ENCODE data around the gene SH3GL3. TPM values are rescaled to one million over a fixed set of nuclear protein-coding genes. Genes with fewer than 3 reads are reported as not detected.

SH3GL3 gene
- total and polyA plus RNA-seq, 2 experiments from 2014 or later: 38.2 to 87.1 TPM

DNA sequence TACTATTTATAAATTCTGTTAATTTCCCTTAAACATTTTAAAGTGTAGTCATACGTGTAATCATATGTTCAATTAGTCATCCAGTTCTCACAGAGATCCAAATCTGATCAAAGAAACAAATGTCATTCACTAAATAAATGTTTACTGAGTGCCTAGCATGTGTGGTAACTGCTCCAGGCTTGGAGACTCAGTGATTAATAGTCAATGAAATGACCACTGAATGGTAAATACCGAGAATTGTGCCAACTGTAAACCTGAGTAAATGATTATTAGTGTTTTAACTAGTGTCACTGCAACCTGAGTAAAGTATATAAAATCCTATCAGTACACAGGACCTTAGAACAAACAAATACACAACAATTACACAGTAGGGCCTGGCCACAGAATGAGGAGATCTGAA, 52.3 kb downstream of the SH3GL3 start:
- no peak for DNase-seq (ENCODE audit: low read depth in 1 of 2, low spot score in 1 of 2)
- Histone ChIP-seq H3K4me1 (ENCODE audit: low read depth) (peaks cover 4% of the 10 kb centered on the region), H3K27ac (no peak overlapping the region), H3K4me3 (no peak overlapping the region), H3K9me3 (ENCODE audit: low read depth) (no peaks in the 10 kb centered on the region), H3K27me3 (no peaks in the 10 kb centered on the region), H3K36me3 (no peaks in the 10 kb centered on the region)
- TF ChIP-seq, protein P1, sequence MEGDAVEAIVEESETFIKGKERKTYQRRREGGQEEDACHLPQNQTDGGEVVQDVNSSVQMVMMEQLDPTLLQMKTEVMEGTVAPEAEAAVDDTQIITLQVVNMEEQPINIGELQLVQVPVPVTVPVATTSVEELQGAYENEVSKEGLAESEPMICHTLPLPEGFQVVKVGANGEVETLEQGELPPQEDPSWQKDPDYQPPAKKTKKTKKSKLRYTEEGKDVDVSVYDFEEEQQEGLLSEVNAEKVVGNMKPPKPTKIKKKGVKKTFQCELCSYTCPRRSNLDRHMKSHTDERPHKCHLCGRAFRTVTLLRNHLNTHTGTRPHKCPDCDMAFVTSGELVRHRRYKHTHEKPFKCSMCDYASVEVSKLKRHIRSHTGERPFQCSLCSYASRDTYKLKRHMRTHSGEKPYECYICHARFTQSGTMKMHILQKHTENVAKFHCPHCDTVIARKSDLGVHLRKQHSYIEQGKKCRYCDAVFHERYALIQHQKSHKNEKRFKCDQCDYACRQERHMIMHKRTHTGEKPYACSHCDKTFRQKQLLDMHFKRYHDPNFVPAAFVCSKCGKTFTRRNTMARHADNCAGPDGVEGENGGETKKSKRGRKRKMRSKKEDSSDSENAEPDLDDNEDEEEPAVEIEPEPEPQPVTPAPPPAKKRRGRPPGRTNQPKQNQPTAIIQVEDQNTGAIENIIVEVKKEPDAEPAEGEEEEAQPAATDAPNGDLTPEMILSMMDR (IDR thresholded peaks at IDR 0.05; ENCODE audit: low read depth, low read length): no peak

DNA sequence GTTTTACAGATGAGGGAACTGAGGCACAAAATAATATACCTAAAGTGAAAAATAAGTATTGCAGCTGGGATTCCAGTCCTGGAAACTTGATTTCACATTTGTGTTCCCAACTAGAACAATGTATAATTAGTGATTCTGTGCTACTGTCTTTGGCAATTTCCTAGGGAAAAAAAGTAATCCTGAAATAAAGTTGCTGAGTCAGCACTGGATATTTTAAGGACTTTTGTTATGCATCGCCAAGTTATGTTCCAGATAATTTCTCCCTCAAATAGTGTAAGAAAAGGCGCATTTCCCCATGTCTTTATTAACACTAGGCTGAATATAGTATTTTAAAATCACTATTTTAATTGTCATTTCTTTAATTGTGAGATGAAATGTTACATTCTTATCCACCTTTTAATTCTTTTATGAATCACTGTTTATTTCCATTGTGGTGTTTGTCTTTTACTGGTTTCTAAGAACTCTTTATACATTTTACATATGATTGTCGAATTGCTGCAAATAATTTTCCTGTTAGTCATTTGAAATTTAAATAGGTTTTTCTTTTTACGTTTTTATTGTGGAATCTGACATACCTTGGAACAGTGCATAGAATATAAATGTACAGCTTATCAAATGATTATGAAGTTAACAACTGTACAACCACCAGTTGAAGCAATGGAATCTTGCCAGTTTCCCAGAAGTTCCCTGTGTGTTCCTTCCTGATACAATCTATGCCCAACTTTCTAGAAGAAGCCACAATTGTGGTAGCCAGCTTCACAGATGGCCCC, 56.6 kb downstream of the SH3GL3 start:
- Histone ChIP-seq H3K9me3 (ENCODE audit: low read depth) (no peaks in the 10 kb centered on the region), H3K27me3 (no peaks in the 10 kb centered on the region), H3K27ac (peak overlapping the region; percentile 54), H3K4me1 (ENCODE audit: low read depth) (peaks cover 11% of the 10 kb centered on the region), H3K36me3 (no peaks in the 10 kb centered on the region), H3K4me3 (no peak overlapping the region)
- DNase-seq (ENCODE audit: low read depth in 1 of 2, low spot score in 1 of 2): no peak
- TF ChIP-seq, protein P1 (IDR thresholded peaks at IDR 0.05; ENCODE audit: low read depth, low read length): no peak

DNA sequence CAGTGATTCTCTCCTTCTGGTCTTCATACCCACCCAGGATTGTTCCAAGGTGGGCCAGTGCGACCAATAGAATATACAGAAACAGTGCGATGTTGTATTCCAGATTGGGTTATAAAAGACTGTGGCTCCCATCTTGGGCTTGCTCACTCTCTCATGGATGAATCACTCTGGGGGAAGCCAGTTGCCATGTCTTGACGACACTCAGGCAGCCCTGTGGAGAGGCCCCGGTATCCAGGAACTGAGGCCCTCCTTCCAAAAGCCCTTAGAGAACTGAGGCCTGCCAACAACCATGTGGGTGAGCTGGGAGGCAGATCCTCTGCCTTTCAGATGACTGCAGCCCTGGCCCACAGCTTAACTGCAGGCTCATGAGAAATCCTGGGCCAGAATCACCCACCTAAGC, 57.2 kb downstream of the SH3GL3 start:
- peaks cover 11% of the 10 kb centered on the region for H3K4me1 ChIP-seq (ENCODE audit: low read depth)

DNA sequence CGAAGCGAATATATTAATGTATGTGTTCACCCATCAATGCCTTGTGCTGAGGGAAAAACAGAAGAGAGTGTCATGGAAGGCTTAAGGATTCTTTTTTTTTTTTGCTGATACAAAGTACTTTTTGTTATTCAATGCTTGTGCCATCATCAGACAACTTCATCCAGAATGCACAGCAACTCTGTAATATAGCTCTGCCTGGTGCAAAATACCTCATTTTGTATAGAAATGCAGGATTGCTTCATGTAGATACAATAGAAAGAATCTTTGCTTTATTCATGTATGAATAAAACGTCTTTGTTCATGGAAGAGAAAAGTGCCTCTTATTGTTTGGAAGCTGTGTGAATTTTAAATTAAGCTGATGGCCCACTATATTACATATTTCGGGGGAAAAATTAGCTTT, 62.9 kb downstream of the SH3GL3 start:
- TF ChIP-seq, protein P1 (IDR thresholded peaks at IDR 0.05; ENCODE audit: low read depth, low read length): no peak
- Histone ChIP-seq H3K4me3 (no peak overlapping the region), H3K27ac (no peak overlapping the region), H3K4me1 (ENCODE audit: low read depth) (peaks cover 2% of the 10 kb centered on the region), H3K9me3 (ENCODE audit: low read depth) (no peaks in the 10 kb centered on the region), H3K27me3 (no peaks in the 10 kb centered on the region), H3K36me3 (no peaks in the 10 kb centered on the region)
- no peak for DNase-seq (ENCODE audit: low read depth in 1 of 2, low spot score in 1 of 2)

More for the DNA sequence above, 57.2 kb downstream of the SH3GL3 start:
- Histone ChIP-seq H3K36me3 (no peaks in the 10 kb centered on the region), H3K27me3 (no peaks in the 10 kb centered on the region), H3K9me3 (ENCODE audit: low read depth) (no peaks in the 10 kb centered on the region), H3K4me3 (no peak overlapping the region), H3K27ac (peak overlapping the region; percentile 54)
- TF ChIP-seq, protein P1 (IDR thresholded peaks at IDR 0.05; ENCODE audit: low read depth, low read length): no peak
- DNase-seq (ENCODE audit: low read depth in 1 of 2, low spot score in 1 of 2): peak; percentile 10 to 37

DNA sequence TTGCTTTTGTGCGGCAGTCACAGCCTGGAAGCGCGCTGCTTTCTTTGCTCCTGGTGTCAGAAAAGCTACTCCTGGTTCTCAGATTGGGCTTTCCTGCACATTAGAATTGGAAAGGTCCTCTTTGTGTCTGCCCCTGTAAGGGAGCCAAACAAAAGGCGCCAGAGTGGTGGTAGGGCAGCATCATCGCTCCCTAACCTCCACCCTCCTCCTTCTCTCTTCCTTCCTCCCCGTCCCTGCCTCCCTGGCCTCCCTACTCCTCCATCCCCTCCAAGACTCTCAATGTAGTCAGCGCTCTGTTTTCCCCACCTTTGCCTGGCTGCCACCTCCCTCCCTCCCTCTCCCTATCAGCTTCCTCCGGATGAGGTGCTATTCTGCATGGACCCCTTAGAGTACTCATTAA, 65.3 kb downstream of the SH3GL3 start:
- no peak for DNase-seq (ENCODE audit: low read depth in 1 of 2, low spot score in 1 of 2)
- Histone ChIP-seq H3K4me1 (ENCODE audit: low read depth) (no peaks in the 10 kb centered on the region), H3K4me3 (no peak overlapping the region), H3K27ac (no peak overlapping the region), H3K36me3 (no peaks in the 10 kb centered on the region), H3K27me3 (no peaks in the 10 kb centered on the region), H3K9me3 (ENCODE audit: low read depth) (no peaks in the 10 kb centered on the region)
- TF ChIP-seq, protein P1 (IDR thresholded peaks at IDR 0.05; ENCODE audit: low read depth, low read length): no peak
